Transverse colon (tissue), 4 donors: ENCODE results near the gene UGT2B17. TPM values are rescaled to one million over a fixed set of nuclear protein-coding genes. Genes with fewer than 3 reads are reported as not detected.

ENCODE experiments used
- DNase-seq: peaks from one replicate; pipeline ENCODE4 v3.0.0-alpha.2; 2019
- H3K27ac ChIP-seq, 4 donors: fragments of 200-600 bp; sonication (generic); 2 replicates each; pipeline ENCODE4 v1.5.1; 2016 to 2018; ENCODE audit warnings: inconsistent platforms in 4 of 4
- H3K27me3 ChIP-seq: fragments of 200-600 bp; sonication (generic); 2 replicates; pipeline ENCODE4 v1.5.1; 2017; ENCODE audit warnings: inconsistent platforms
- H3K36me3 ChIP-seq, 4 donors: fragments of 200-600 bp; sonication (generic); 2 replicates each; pipeline ENCODE4 v1.5.1; 2017 to 2019; ENCODE audit warnings: inconsistent platforms in 4 of 4
- H3K4me1 ChIP-seq, 4 donors: fragments of 200-600 bp; sonication (generic); 2 replicates each; pipeline ENCODE4 v1.5.1; 2017 to 2020; ENCODE audit warnings: inconsistent platforms in 4 of 4
- H3K4me3 ChIP-seq, 4 donors: fragments of 200-600 bp; sonication (generic); 1 replicate in 1 of 4; 2 replicates in 3 of 4; pipeline versions ENCODE4 v1.5.1 to v1.6.1; 2017 to 2019; ENCODE audit warnings: inconsistent platforms in 4 of 4
- H3K9me3 ChIP-seq, 2 donors: fragments of 200-600 bp; sonication (generic); 2 replicates each; pipeline ENCODE4 v1.5.1; 2017 to 2019; ENCODE audit warnings: inconsistent platforms in 2 of 2
- CTCF ChIP-seq, 5 experiments: fragments of 200-600 bp in 3 of 5; fragments of 450-650 bp in 2 of 5; sonication (generic) in 3 of 5; IDR thresholded peaks; 1 replicate in 2 of 5; 2 replicates in 3 of 5; pipeline ENCODE4 v1.5.1; 2016 to 2017; ENCODE audit warnings: antibody characterized with exemption in 5 of 5, inconsistent platforms in 3 of 5, mild to moderate bottlenecking in 2 of 5, moderate library complexity in 1 of 5
- EP300 ChIP-seq: sonication (generic); formaldehyde crosslinking; IDR thresholded peaks from one replicate; pipeline ENCODE4 v1.6.1; 2017; ENCODE audit warnings: antibody characterized with exemption, low read depth
- POLR2A ChIP-seq: fragments of 450-650 bp; IDR thresholded peaks from one replicate; pipeline ENCODE4 v1.6.1; 2016; ENCODE audit warnings: antibody characterized with exemption, mild to moderate bottlenecking, moderate library complexity
- POLR2AphosphoS5 ChIP-seq, 3 donors: sonication (generic); formaldehyde crosslinking; IDR thresholded peaks; one replicate each; pipeline ENCODE4 v1.6.1; 2016; ENCODE audit warnings: antibody characterized with exemption in 3 of 3
- WGBS, 2 donors: methylation state at CpG; one replicate each; pipeline ENCODE4 v1.1.5; 2018; ENCODE audit warnings: low coverage in 1 of 2; 5-methylcytosine and 5-hydroxymethylcytosine counted together
- in situ Hi-C, 4 donors: fragments of 200-750 bp; cut with MboI; loops; one replicate each; pipeline versions ENCODE4 v1.15.0 to v1.15.1; 2017; ENCODE audit warnings: low sequenced_read_pairs in 3 of 4, low pct_ligation_motif_present in 1 of 4, low pct_unique_long_range_greater_than_20kb in 1 of 4
- intact Hi-C: fragments of 100-400 bp; cut with DNase I; formaldehyde crosslinking; loops from one replicate; pipeline ENCODE4 v1.15.1; 2023; ENCODE audit warnings: low total_unique reads
- total RNA-seq, 4 donors: library from RNA; depleted of rRNA; stranded (reverse); fragments of >200 nt; gene quantifications; one replicate each; pipeline ENCODE4 v1.1.0, GENCODE V29; 2016

Gene UGT2B17
- total RNA-seq, 4 donors from 2014 or later, result 171 to 1,753 (median 346) TPM; not detected in 1

GRCh38 chr4:68499021-68499420, 77.1 kb downstream of the UGT2B17 start:
- intact Hi-C loops, result loop anchor here (10.0 kb wide), 1 partner anchor 676 kb away; no protein-coding TSS in a partner anchor

GRCh38 chr4:68498413-68499007, 77.6 kb downstream of the UGT2B17 start:
- Histone ChIP-seq H3K4me1 (peaks cover 0 to 11% (median 0%) of the 10 kb centered on the region in 4 donors), H3K4me3 (no peak overlapping the region), H3K36me3 (no peaks in the 10 kb centered on the region), H3K27me3 (no peaks in the 10 kb centered on the region), H3K9me3 (no peaks in the 10 kb centered on the region), H3K27ac (no peak overlapping the region)
- WGBS, 2 donors, result 13% methylated on average over 5 of the region's 5 CpGs
- TF ChIP-seq POLR2AphosphoS5 (IDR thresholded peaks at IDR 0.05), result no peak
- peak; percentile 71 to 88 (median 78) for TF ChIP-seq CTCF (IDR thresholded peaks at IDR 0.05)
- intact Hi-C loops, result loop anchor here (10.0 kb wide), 1 partner anchor 676 kb away; no protein-coding TSS in a partner anchor
- in situ Hi-C loops, result loop anchor here in 3 of 4 donors (10.0 to 25.0 kb wide), 3 partner anchors 136 to 664 kb away; no protein-coding TSS in a partner anchor
- peak; percentile 73 for DNase-seq

More at GRCh38 chr4:68499021-68499420, 77.1 kb downstream of the UGT2B17 start:
- WGBS, 2 donors, result 30 to 40% methylated on average over 4 of the region's 4 CpGs
- TF ChIP-seq CTCF (IDR thresholded peaks at IDR 0.05) (no peak), POLR2A (no peak), EP300 (no peak), POLR2AphosphoS5 (IDR thresholded peaks at IDR 0.05) (no peak)
- no peaks in the 10 kb centered on the region for H3K36me3 ChIP-seq
- no peak overlapping the region for H3K4me3 ChIP-seq
- H3K27me3 ChIP-seq, result no peaks in the 10 kb centered on the region
- no peak for DNase-seq
- H3K4me1 ChIP-seq, result peaks cover 0 to 11% (median 0%) of the 10 kb centered on the region in 4 donors
- in situ Hi-C loops, result loop anchor here in 3 of 4 donors (10.0 to 25.0 kb wide), 3 partner anchors 136 to 663 kb away; no protein-coding TSS in a partner anchor
- H3K27ac ChIP-seq, result no peak overlapping the region
- no peaks in the 10 kb centered on the region for H3K9me3 ChIP-seq

GRCh38 chr4:68494688-68495087, 81.4 kb downstream of the UGT2B17 start:
- Histone ChIP-seq H3K27ac (no peak overlapping the region), H3K27me3 (no peaks in the 10 kb centered on the region), H3K36me3 (no peaks in the 10 kb centered on the region), H3K4me3 (no peak overlapping the region), H3K9me3 (no peaks in the 10 kb centered on the region), H3K4me1 (peaks cover 0 to 11% (median 0%) of the 10 kb centered on the region in 4 donors)
- 33% methylated on average over 1 of the region's 1 CpG; no CpG with 5 or more reads in 1 of the 2 donors for WGBS, 2 donors
- no peak for DNase-seq
- intact Hi-C loops, result loop anchor here (10.0 kb wide), 1 partner anchor 680 kb away; no protein-coding TSS in a partner anchor
- in situ Hi-C loops, result loop anchor here in 3 of 4 donors (10.0 to 25.0 kb wide), 3 partner anchors 140 to 668 kb away; no protein-coding TSS in a partner anchor
- no peak for TF ChIP-seq EP300
- TF ChIP-seq POLR2A, result no peak
- no peak for TF ChIP-seq CTCF (IDR thresholded peaks at IDR 0.05)
- TF ChIP-seq POLR2AphosphoS5 (IDR thresholded peaks at IDR 0.05), result no peak

- in situ Hi-C loops, result loop anchor here in 3 of 4 donors (10.0 to 25.0 kb wide), 3 partner anchors 144 to 671 kb away; no protein-coding TSS in a partner anchor
- intact Hi-C loops, result loop anchor here (10.0 kb wide), 1 partner anchor 684 kb away; no protein-coding TSS in a partner anchor
- Histone ChIP-seq H3K4me1 (no peaks in the 10 kb centered on the region), H3K27me3 (no peaks in the 10 kb centered on the region), H3K9me3 (no peaks in the 10 kb centered on the region), H3K36me3 (no peaks in the 10 kb centered on the region), H3K27ac (no peak overlapping the region), H3K4me3 (no peak overlapping the region)
- 73 to 89% methylated on average over 2 to 6 of the region's 6 CpGs for WGBS, 2 donors
- DNase-seq, result no peak
- TF ChIP-seq CTCF (IDR thresholded peaks at IDR 0.05) (no peak), EP300 (no peak), POLR2AphosphoS5 (IDR thresholded peaks at IDR 0.05) (no peak), POLR2A (no peak)
These were observed 85.2 kb downstream of the UGT2B17 start for GRCh38 chr4:68490826-68491457.
